Vagina (tissue), 2 donors: ENCODE data around the gene VWDE. TPM values are rescaled to one million over a fixed set of nuclear protein-coding genes. Genes with fewer than 3 reads are reported as not detected.

Source experiments
- DNase-seq, 2 donors: peaks; one replicate each; pipeline ENCODE4 v3.0.0-alpha.2; 2017; ENCODE audit errors: extremely low spot score in 2 of 2
- H3K27ac ChIP-seq: fragments of 200-600 bp; sonication (generic); one replicate; pipeline ENCODE4 v1.5.1; 2019
- H3K27me3 ChIP-seq: fragments of 200-600 bp; sonication (generic); one replicate; pipeline ENCODE4 v1.5.1; 2019
- H3K36me3 ChIP-seq, 2 donors: fragments of 200-600 bp; sonication (generic); one replicate each; pipeline ENCODE4 v1.5.1; 2017 to 2019
- H3K4me1 ChIP-seq: fragments of 200-600 bp; sonication (generic); one replicate; pipeline ENCODE4 v1.5.1; 2019
- H3K4me3 ChIP-seq, 2 donors: fragments of 200-600 bp; sonication (generic); 1 replicate in 1 of 2; 2 replicates in 1 of 2; pipeline ENCODE4 v1.5.1; 2016 to 2019
- H3K9me3 ChIP-seq: fragments of 200-600 bp; sonication (generic); one replicate; pipeline ENCODE4 v1.5.1; 2019
- CTCF ChIP-seq, 3 experiments: fragments of 450-650 bp in 2 of 3; fragments of 200-600 bp in 1 of 3; sonication (generic) in 1 of 3; IDR thresholded peaks; one replicate each; pipeline ENCODE4 v1.5.1; 2017 to 2019; ENCODE audit warnings: antibody characterized with exemption in 3 of 3, mild to moderate bottlenecking in 2 of 3, moderate library complexity in 2 of 3
- POLR2A ChIP-seq, 2 donors: fragments of 450-650 bp; IDR thresholded peaks; one replicate each; pipeline ENCODE4 v1.6.1; 2017; ENCODE audit warnings: antibody characterized with exemption in 2 of 2, mild to moderate bottlenecking in 2 of 2, moderate library complexity in 2 of 2
- POLR2AphosphoS5 ChIP-seq, 2 donors: sonication (generic); formaldehyde crosslinking; IDR thresholded peaks; one replicate each; pipeline ENCODE4 v1.9.0; 2017; ENCODE audit warnings: antibody characterized with exemption in 2 of 2, mild to moderate bottlenecking in 2 of 2, low read depth in 1 of 2; ENCODE audit not compliant: insufficient read depth in 1 of 2
- intact Hi-C: fragments of 100-400 bp; cut with DNase I; formaldehyde crosslinking; loops from one replicate; pipeline ENCODE4 v1.15.1; 2023
- total RNA-seq: library from RNA; depleted of rRNA; stranded (reverse); fragments of >200 nt; gene quantifications from one replicate; pipeline ENCODE4 v1.2.3, GENCODE V29; 2016

VWDE gene
- total RNA-seq, 1 donor from 2014 or later, result 2.9 TPM

GRCh38 chr7:12360948-12361347 lies 42.7 kb downstream of the VWDE start:
- no peaks in the 10 kb centered on the region for H3K9me3 ChIP-seq
- TF ChIP-seq POLR2AphosphoS5 (IDR thresholded peaks at IDR 0.05; ENCODE audit: insufficient read depth in 1 of 2, low read depth in 1 of 2), result no peak
- no peak for TF ChIP-seq POLR2A (IDR thresholded peaks at IDR 0.05)
- no peak for TF ChIP-seq CTCF (IDR thresholded peaks at IDR 0.05)
- no peaks in the 10 kb centered on the region for H3K4me1 ChIP-seq
- intact Hi-C loops, result no loop called here
- no peaks in the 10 kb centered on the region for H3K36me3 ChIP-seq
- no peak overlapping the region for H3K27ac ChIP-seq
- no peaks in the 10 kb centered on the region for H3K27me3 ChIP-seq
- no peak for DNase-seq
- H3K4me3 ChIP-seq, result no peak overlapping the region

- intact Hi-C loops, result no loop called here
- DNase-seq, result no peak
- TF ChIP-seq CTCF (IDR thresholded peaks at IDR 0.05), result no peak
- Histone ChIP-seq H3K27ac (no peak overlapping the region), H3K4me1 (no peaks in the 10 kb centered on the region), H3K27me3 (no peaks in the 10 kb centered on the region), H3K4me3 (no peak overlapping the region), H3K9me3 (no peaks in the 10 kb centered on the region), H3K36me3 (no peaks in the 10 kb centered on the region)
These were observed 45.0 kb downstream of the VWDE start for GRCh38 chr7:12358694-12359093.

- Histone ChIP-seq H3K9me3 (no peaks in the 10 kb centered on the region), H3K4me3 (no peak overlapping the region), H3K27me3 (no peaks in the 10 kb centered on the region), H3K4me1 (no peaks in the 10 kb centered on the region), H3K27ac (no peak overlapping the region), H3K36me3 (no peaks in the 10 kb centered on the region)
- DNase-seq, result no peak
- TF ChIP-seq POLR2AphosphoS5 (IDR thresholded peaks at IDR 0.05; ENCODE audit: insufficient read depth in 1 of 2, low read depth in 1 of 2) (no peak), POLR2A (IDR thresholded peaks at IDR 0.05) (no peak), CTCF (IDR thresholded peaks at IDR 0.05) (no peak)
- intact Hi-C loops, result no loop called here
These were observed 46.2 kb downstream of the VWDE start for GRCh38 chr7:12357508-12357907.

- H3K27ac ChIP-seq, result no peak overlapping the region
- no peak overlapping the region for H3K4me3 ChIP-seq
- TF ChIP-seq CTCF (IDR thresholded peaks at IDR 0.05), result no peak
- TF ChIP-seq POLR2A (IDR thresholded peaks at IDR 0.05), result no peak
- no peak for TF ChIP-seq POLR2AphosphoS5 (IDR thresholded peaks at IDR 0.05; ENCODE audit: insufficient read depth in 1 of 2, low read depth in 1 of 2)
- DNase-seq, result no peak
- no peaks in the 10 kb centered on the region for H3K36me3 ChIP-seq
- intact Hi-C loops, result no loop called here
- H3K4me1 ChIP-seq, result no peaks in the 10 kb centered on the region
- no peaks in the 10 kb centered on the region for H3K9me3 ChIP-seq
- no peaks in the 10 kb centered on the region for H3K27me3 ChIP-seq
These were observed 51.8 kb downstream of the VWDE start for GRCh38 chr7:12351843-12352242.

GRCh38 chr7:12350971-12351370 lies 52.7 kb downstream of the VWDE start:
- Histone ChIP-seq H3K9me3 (no peaks in the 10 kb centered on the region), H3K36me3 (no peaks in the 10 kb centered on the region), H3K27ac (no peak overlapping the region), H3K4me1 (no peaks in the 10 kb centered on the region), H3K27me3 (no peaks in the 10 kb centered on the region), H3K4me3 (no peak overlapping the region)
- no peak for DNase-seq
- TF ChIP-seq POLR2A (IDR thresholded peaks at IDR 0.05) (no peak), CTCF (IDR thresholded peaks at IDR 0.05) (no peak), POLR2AphosphoS5 (IDR thresholded peaks at IDR 0.05; ENCODE audit: insufficient read depth in 1 of 2, low read depth in 1 of 2) (no peak)
- intact Hi-C loops, result no loop called here
